Ishikawa (cell line): ENCODE results near the gene ZNF691.

Experiments
- CEBPB ChIP-seq: IDR thresholded peaks from 2 replicates; pipeline ENCODE4 v1.6.1; 2012
- EP300 ChIP-seq: IDR thresholded peaks from 2 replicates; pipeline ENCODE4 v1.6.1; 2012; ENCODE audit warnings: borderline replicate concordance
- FOXM1 ChIP-seq: IDR thresholded peaks from 2 replicates; pipeline ENCODE4 v1.6.1; 2012; ENCODE audit warnings: low read depth, borderline replicate concordance
- NFIC ChIP-seq: IDR thresholded peaks from 2 replicates; pipeline ENCODE4 v1.6.1; 2012
- RAD21 ChIP-seq: IDR thresholded peaks from 2 replicates; pipeline ENCODE4 v1.6.1; 2012; ENCODE audit warnings: low read depth
- TF ChIP-seq, protein P1 (sequence below): IDR thresholded peaks from 2 replicates; pipeline ENCODE4 v1.6.1; 2012; ENCODE audit warnings: low read depth, mild to moderate bottlenecking
- TF ChIP-seq, protein P2 (sequence below): IDR thresholded peaks from 2 replicates; pipeline ENCODE4 v1.6.1; 2012
- TF ChIP-seq, protein P3 (sequence below): IDR thresholded peaks from 2 replicates; pipeline ENCODE4 v1.6.1; 2012

DNA sequence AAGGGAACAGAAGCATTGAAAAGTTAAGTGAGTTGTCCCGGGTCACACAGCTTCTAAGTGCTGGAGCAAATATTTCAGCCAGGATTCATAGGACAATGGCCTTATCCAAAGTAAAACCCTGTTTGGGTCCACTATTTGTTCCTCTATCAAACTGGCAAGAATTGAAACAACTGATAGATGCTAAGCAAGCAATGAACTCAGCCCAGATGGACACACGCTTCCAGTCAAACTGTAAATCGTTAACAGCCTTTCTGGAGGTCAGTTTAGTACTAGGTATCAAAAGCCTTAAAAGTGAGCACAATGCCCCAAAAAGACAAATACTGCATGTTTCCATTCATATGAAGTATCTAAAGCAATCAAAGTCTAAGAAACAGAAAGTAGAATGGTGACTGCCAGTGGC is 28.4 kb upstream of the ZNF691 start:
- TF ChIP-seq, protein P1, sequence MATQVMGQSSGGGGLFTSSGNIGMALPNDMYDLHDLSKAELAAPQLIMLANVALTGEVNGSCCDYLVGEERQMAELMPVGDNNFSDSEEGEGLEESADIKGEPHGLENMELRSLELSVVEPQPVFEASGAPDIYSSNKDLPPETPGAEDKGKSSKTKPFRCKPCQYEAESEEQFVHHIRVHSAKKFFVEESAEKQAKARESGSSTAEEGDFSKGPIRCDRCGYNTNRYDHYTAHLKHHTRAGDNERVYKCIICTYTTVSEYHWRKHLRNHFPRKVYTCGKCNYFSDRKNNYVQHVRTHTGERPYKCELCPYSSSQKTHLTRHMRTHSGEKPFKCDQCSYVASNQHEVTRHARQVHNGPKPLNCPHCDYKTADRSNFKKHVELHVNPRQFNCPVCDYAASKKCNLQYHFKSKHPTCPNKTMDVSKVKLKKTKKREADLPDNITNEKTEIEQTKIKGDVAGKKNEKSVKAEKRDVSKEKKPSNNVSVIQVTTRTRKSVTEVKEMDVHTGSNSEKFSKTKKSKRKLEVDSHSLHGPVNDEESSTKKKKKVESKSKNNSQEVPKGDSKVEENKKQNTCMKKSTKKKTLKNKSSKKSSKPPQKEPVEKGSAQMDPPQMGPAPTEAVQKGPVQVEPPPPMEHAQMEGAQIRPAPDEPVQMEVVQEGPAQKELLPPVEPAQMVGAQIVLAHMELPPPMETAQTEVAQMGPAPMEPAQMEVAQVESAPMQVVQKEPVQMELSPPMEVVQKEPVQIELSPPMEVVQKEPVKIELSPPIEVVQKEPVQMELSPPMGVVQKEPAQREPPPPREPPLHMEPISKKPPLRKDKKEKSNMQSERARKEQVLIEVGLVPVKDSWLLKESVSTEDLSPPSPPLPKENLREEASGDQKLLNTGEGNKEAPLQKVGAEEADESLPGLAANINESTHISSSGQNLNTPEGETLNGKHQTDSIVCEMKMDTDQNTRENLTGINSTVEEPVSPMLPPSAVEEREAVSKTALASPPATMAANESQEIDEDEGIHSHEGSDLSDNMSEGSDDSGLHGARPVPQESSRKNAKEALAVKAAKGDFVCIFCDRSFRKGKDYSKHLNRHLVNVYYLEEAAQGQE: no peak
- TF ChIP-seq EP300 (no peak), RAD21 (no peak), CEBPB (no peak), FOXM1 (no peak), NFIC (no peak)
- TF ChIP-seq, protein P2, sequence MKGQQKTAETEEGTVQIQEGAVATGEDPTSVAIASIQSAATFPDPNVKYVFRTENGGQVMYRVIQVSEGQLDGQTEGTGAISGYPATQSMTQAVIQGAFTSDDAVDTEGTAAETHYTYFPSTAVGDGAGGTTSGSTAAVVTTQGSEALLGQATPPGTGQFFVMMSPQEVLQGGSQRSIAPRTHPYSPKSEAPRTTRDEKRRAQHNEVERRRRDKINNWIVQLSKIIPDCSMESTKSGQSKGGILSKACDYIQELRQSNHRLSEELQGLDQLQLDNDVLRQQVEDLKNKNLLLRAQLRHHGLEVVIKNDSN: no peak
- TF ChIP-seq, protein P3, sequence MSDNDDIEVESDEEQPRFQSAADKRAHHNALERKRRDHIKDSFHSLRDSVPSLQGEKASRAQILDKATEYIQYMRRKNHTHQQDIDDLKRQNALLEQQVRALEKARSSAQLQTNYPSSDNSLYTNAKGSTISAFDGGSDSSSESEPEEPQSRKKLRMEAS: no peak
